ENCODE data around the gene DHRS7C.

GRCh38 chr17:9760266-9760665, 31.1 kb downstream of the DHRS7C start:
- TF ChIP-seq CTCF (conservative IDR thresholded peaks at IDR 0.05 in 1 of 2, IDR thresholded peaks at IDR 0.05 in 1 of 2; ENCODE audit: extremely low read depth in 1 of 2, insufficient read depth in 1 of 2, low read depth in 1 of 2, low read length in 2 of 2) (no peak), EZH2 (IDR thresholded peaks at IDR 0.05; ENCODE audit: borderline replicate concordance, low read length) (no peak)
